HUES64 (cell line): Measurements from ENCODE around the gene FGF14.

ENCODE experiments used
- H3K27ac ChIP-seq: 2 replicates; pipeline ENCODE4 v1.7.0; 2013; ENCODE audit warnings: low read depth, low read length, inconsistent platforms
- H3K27me3 ChIP-seq: 2 replicates; pipeline ENCODE4 v1.6.1; 2013; ENCODE audit warnings: mild to moderate bottlenecking, low read length; ENCODE audit not compliant: insufficient read depth
- H3K36me3 ChIP-seq: 2 replicates; pipeline ENCODE4 v1.6.1; 2013; ENCODE audit warnings: mild to moderate bottlenecking, low read length; ENCODE audit not compliant: insufficient read depth
- H3K4me1 ChIP-seq: 2 replicates; pipeline ENCODE4 v1.6.1; 2013; ENCODE audit warnings: mild to moderate bottlenecking, low read length, moderate library complexity; ENCODE audit not compliant: insufficient read depth
- H3K4me3 ChIP-seq: 2 replicates; pipeline ENCODE4 v1.5.1; 2013; ENCODE audit warnings: mild to moderate bottlenecking, low read length, moderate library complexity
- H3K9ac ChIP-seq: 2 replicates; pipeline ENCODE4 v1.6.1; 2013; ENCODE audit warnings: mild to moderate bottlenecking, low read depth, low read length
- H3K9me3 ChIP-seq: 2 replicates; pipeline ENCODE4 v1.6.1; 2013; ENCODE audit warnings: low read depth, low read length; ENCODE audit not compliant: insufficient read depth
- WGBS: fragments of 150-250, 120-280 bp; methylation state at CpG from one replicate; pipeline ENCODE4 v1.1.7; 2013; ENCODE audit warnings: missing lambda C conversion rate; 5-methylcytosine and 5-hydroxymethylcytosine counted together

FGF14 gene

DNA sequence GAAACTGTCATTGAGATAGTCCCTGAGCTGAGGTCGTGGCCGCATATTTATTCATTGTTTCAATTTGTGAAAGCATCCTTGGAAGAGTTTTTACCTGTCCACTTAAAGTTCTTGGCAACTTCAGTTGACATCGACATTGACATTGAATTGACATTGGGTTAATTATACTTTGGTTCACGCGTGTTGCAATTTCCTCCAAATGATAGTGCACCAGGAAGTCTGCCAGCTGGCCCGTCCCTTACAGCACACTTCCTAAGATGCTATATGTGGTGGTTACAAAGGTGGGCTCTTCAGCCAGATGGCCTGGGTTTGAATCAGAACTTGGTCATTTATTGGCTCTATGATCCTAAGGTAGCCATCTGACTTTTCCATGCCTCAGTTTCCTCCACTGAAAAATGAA lies 176.0 kb downstream of the FGF14 start:
- no peak overlapping the region for H3K27ac ChIP-seq
- no peak overlapping the region for H3K4me3 ChIP-seq
- H3K27me3 ChIP-seq = no peaks in the 10 kb centered on the region
- WGBS = 90% methylated on average over 6 of the region's 6 CpGs
- no peaks in the 10 kb centered on the region for H3K9me3 ChIP-seq
- H3K9ac ChIP-seq = no peak overlapping the region
- H3K36me3 ChIP-seq = no peaks in the 10 kb centered on the region
- no peaks in the 10 kb centered on the region for H3K4me1 ChIP-seq

GRCh38 chr13:102220681-102221228 lies 181.1 kb downstream of the FGF14 start:
- no peaks in the 10 kb centered on the region for H3K4me1 ChIP-seq
- H3K27ac ChIP-seq = no peak overlapping the region
- H3K9ac ChIP-seq = no peak overlapping the region
- no peaks in the 10 kb centered on the region for H3K27me3 ChIP-seq
- no peak overlapping the region for H3K4me3 ChIP-seq
- WGBS = 88% methylated on average over 5 of the region's 5 CpGs
- H3K36me3 ChIP-seq = no peaks in the 10 kb centered on the region
- H3K9me3 ChIP-seq = no peaks in the 10 kb centered on the region

DNA sequence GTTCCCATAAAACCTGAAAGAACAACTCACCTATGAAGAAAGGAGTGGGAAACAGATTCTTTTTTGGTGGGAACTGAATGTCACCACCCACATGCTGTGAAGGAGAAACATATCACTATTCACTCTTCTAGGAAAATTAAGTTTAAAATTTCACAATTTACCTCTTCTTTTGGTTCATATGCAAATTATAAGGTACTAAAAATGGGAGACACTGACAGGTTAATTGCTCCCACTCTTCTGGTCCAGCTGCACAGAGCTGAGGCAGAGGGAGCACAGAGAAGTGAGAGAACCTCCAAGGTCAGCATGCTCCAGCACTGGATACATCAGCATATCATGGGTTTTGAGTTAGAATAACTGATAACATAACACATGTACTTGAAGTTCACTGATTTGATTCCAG lies 186.9 kb downstream of the FGF14 start:
- no peak overlapping the region for H3K27ac ChIP-seq
- peaks cover 19% of the 10 kb centered on the region for H3K4me1 ChIP-seq
- H3K27me3 ChIP-seq = no peaks in the 10 kb centered on the region
- no peak overlapping the region for H3K9ac ChIP-seq
- no peak overlapping the region for H3K4me3 ChIP-seq
- H3K36me3 ChIP-seq = no peaks in the 10 kb centered on the region
- H3K9me3 ChIP-seq = no peaks in the 10 kb centered on the region

- H3K27me3 ChIP-seq = no peaks in the 10 kb centered on the region
- peak overlapping the region; percentile 54 for H3K27ac ChIP-seq
- H3K4me1 ChIP-seq = peaks cover 19% of the 10 kb centered on the region
- WGBS = 39% methylated on average over 3 of the region's 3 CpGs
- H3K9me3 ChIP-seq = no peaks in the 10 kb centered on the region
- H3K4me3 ChIP-seq = no peak overlapping the region
- H3K9ac ChIP-seq = no peak overlapping the region
- H3K36me3 ChIP-seq = no peaks in the 10 kb centered on the region
Measured at GRCh38 chr13:102212729-102213128, 189.1 kb downstream of the FGF14 start.

GRCh38 chr13:102208347-102208746 lies 193.5 kb downstream of the FGF14 start:
- Histone ChIP-seq H3K9ac (no peak overlapping the region), H3K27ac (no peak overlapping the region), H3K4me1 (peaks cover 13% of the 10 kb centered on the region), H3K4me3 (no peak overlapping the region), H3K9me3 (no peaks in the 10 kb centered on the region), H3K36me3 (no peaks in the 10 kb centered on the region), H3K27me3 (no peaks in the 10 kb centered on the region)

DNA sequence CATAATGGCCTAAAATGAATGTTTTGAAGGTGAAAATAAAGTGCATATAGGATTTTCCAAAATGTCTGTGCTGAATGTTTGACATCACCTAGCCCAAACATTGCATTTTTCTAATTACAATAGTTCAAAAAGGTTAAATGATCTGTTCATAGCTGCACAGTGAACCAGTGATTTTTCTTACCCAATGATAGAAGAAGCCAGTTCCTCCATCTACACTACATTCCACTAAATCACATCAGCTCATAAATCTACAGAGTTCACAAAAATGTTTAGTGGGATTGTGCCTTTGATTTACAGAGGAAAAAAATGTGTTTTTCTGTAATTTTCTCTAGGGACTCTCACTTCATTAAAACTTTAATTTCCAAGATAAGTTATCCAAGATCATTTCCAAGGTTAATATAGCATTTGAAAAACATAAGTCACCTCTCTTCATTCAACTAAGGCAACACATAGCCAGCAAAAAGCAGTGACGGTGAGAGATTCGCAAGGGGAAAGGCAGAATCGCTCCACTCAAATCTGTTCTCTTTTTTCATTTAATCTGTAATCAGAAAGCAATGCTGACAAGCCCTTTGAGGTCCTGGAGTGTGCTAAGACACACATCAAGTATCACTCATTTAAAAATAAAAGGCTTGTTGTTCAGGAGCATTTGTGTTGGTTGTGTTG lies 194.0 kb downstream of the FGF14 start:
- no peaks in the 10 kb centered on the region for H3K9me3 ChIP-seq
- no peaks in the 10 kb centered on the region for H3K36me3 ChIP-seq
- no peaks in the 10 kb centered on the region for H3K27me3 ChIP-seq
- no peak overlapping the region for H3K27ac ChIP-seq
- H3K9ac ChIP-seq = no peak overlapping the region
- H3K4me1 ChIP-seq = peaks cover 7% of the 10 kb centered on the region
- WGBS = 90% methylated on average over 3 of the region's 3 CpGs
- H3K4me3 ChIP-seq = no peak overlapping the region

- no peaks in the 10 kb centered on the region for H3K4me1 ChIP-seq
- H3K9me3 ChIP-seq = no peaks in the 10 kb centered on the region
- H3K27ac ChIP-seq = no peak overlapping the region
- no peak overlapping the region for H3K4me3 ChIP-seq
- H3K9ac ChIP-seq = no peak overlapping the region
- no peaks in the 10 kb centered on the region for H3K27me3 ChIP-seq
- no peaks in the 10 kb centered on the region for H3K36me3 ChIP-seq
Measured at GRCh38 chr13:102203718-102204117, 198.1 kb downstream of the FGF14 start.

- Histone ChIP-seq H3K4me1 (0 out of 2 replicates have a peak, but pooled peaks cover 8% of the 10 kb centered on the region), H3K9me3 (no peaks in the 10 kb centered on the region), H3K9ac (no peak overlapping the region), H3K27me3 (no peaks in the 10 kb centered on the region), H3K27ac (no peak overlapping the region), H3K36me3 (no peaks in the 10 kb centered on the region), H3K4me3 (no peak overlapping the region)
- 98% methylated on average over 5 of the region's 7 CpGs for WGBS
Measured at GRCh38 chr13:102198418-102199311, 203.2 kb downstream of the FGF14 start.

- Histone ChIP-seq H3K4me1 (0 out of 2 replicates have a peak, but pooled peaks cover 8% of the 10 kb centered on the region), H3K9ac (no peak overlapping the region), H3K4me3 (no peak overlapping the region), H3K36me3 (no peaks in the 10 kb centered on the region), H3K27ac (no peak overlapping the region), H3K27me3 (no peaks in the 10 kb centered on the region), H3K9me3 (no peaks in the 10 kb centered on the region)
- WGBS = no CpG with 5 or more reads among the region's 1 CpG
Measured at GRCh38 chr13:102197193-102197592, 204.7 kb downstream of the FGF14 start.

GRCh38 chr13:102195566-102196462 lies 206.0 kb downstream of the FGF14 start:
- no peaks in the 10 kb centered on the region for H3K36me3 ChIP-seq
- H3K4me3 ChIP-seq = no peak overlapping the region
- H3K27me3 ChIP-seq = no peaks in the 10 kb centered on the region
- H3K9ac ChIP-seq = no peak overlapping the region
- H3K4me1 ChIP-seq = 0 out of 2 replicates have a peak, but pooled peaks cover 8% of the 10 kb centered on the region
- H3K27ac ChIP-seq = no peak overlapping the region
- 82% methylated on average over 4 of the region's 4 CpGs for WGBS
- no peaks in the 10 kb centered on the region for H3K9me3 ChIP-seq
